Mesenchymal stem cell (in vitro differentiated cells and primary cell): ENCODE data around the gene TMEM50A.
"Not testable (repeated sequence)": the region's sequence is repeated elsewhere in the genome, so short reads cannot be mapped to it uniquely, and the experiment has no call there.

Experiments
- DNase-seq: peaks from one replicate; pipeline ENCODE4 v3.0.0-alpha.2; 2013
- H2AFZ ChIP-seq: one replicate; pipeline ENCODE4 v1.6.1; 2013; ENCODE audit warnings: low read depth, mild to moderate bottlenecking, control low read depth, inconsistent platforms, low read length, moderate library complexity
- H2AK5ac ChIP-seq: 2 replicates; pipeline ENCODE4 v1.6.1; 2013; ENCODE audit warnings: low read length, moderate library complexity, mild to moderate bottlenecking, inconsistent platforms; ENCODE audit not compliant: severe bottlenecking
- H2BK120ac ChIP-seq: one replicate; pipeline ENCODE4 v1.6.1; 2013; ENCODE audit warnings: low read depth, mild to moderate bottlenecking, inconsistent platforms, low read length, moderate library complexity
- H2BK12ac ChIP-seq, 2 experiments: one replicate each; pipeline ENCODE4 v1.6.1; 2013; ENCODE audit warnings: inconsistent platforms in 2 of 2, low read length in 2 of 2, mild to moderate bottlenecking in 2 of 2, moderate library complexity in 2 of 2, control low read depth in 1 of 2
- H2BK15ac ChIP-seq: one replicate; pipeline ENCODE4 v1.6.1; 2013; ENCODE audit warnings: mild to moderate bottlenecking, low read depth, inconsistent platforms; ENCODE audit not compliant: poor library complexity, severe bottlenecking
- H2BK5ac ChIP-seq: 2 replicates; pipeline ENCODE4 v1.6.1; 2013; ENCODE audit warnings: low read depth, mild to moderate bottlenecking, low read length, control low read depth, inconsistent platforms; ENCODE audit not compliant: poor library complexity, severe bottlenecking
- H3K14ac ChIP-seq, 2 experiments: one replicate each; pipeline ENCODE4 v1.6.1; 2013; ENCODE audit warnings: inconsistent platforms in 2 of 2, low read length in 2 of 2, control low read depth in 1 of 2, mild to moderate bottlenecking in 1 of 2, moderate library complexity in 1 of 2
- H3K18ac ChIP-seq, 2 experiments: one replicate each; pipeline ENCODE4 v1.6.1; 2013; ENCODE audit warnings: inconsistent platforms in 2 of 2, low read length in 2 of 2, control low read depth in 1 of 2, low read depth in 1 of 2, mild to moderate bottlenecking in 1 of 2
- H3K23ac ChIP-seq, 2 experiments: one replicate each; pipeline ENCODE4 v1.6.1; 2013; ENCODE audit warnings: inconsistent platforms in 2 of 2, low read length in 2 of 2, mild to moderate bottlenecking in 2 of 2, moderate library complexity in 2 of 2, control low read depth in 1 of 2
- H3K27ac ChIP-seq: 2 replicates; pipeline ENCODE4 v1.5.1; 2013; ENCODE audit warnings: mild to moderate bottlenecking, moderate library complexity, low read length, control low read depth, inconsistent platforms; ENCODE audit not compliant: poor library complexity, severe bottlenecking
- H3K27me3 ChIP-seq, 2 experiments: 2 replicates each; pipeline versions ENCODE4 v1.6.1 to v1.7.0; 2013; ENCODE audit warnings: low read length in 2 of 2, mild to moderate bottlenecking in 2 of 2, moderate library complexity in 2 of 2, control low read depth in 1 of 2, inconsistent platforms in 1 of 2; ENCODE audit not compliant: control insufficient read depth in 1 of 2, insufficient read depth in 1 of 2
- H3K36me3 ChIP-seq, 2 experiments: 2 replicates each; pipeline versions ENCODE4 v1.6.1 to v1.7.0; 2013; ENCODE audit warnings: low read length in 2 of 2, control low read depth in 1 of 2, inconsistent platforms in 1 of 2, low read depth in 1 of 2, mild to moderate bottlenecking in 1 of 2; ENCODE audit not compliant: insufficient read depth in 2 of 2, control insufficient read depth in 1 of 2
- H3K4ac ChIP-seq, 2 experiments: one replicate each; pipeline ENCODE4 v1.6.1; 2013; ENCODE audit warnings: inconsistent platforms in 2 of 2, low read length in 2 of 2, mild to moderate bottlenecking in 2 of 2, moderate library complexity in 2 of 2, control low read depth in 1 of 2, low read depth in 1 of 2
- H3K4me1 ChIP-seq: 2 replicates; pipeline ENCODE4 v1.6.1; 2013; ENCODE audit warnings: low read depth, low read length, control low read depth; ENCODE audit not compliant: control insufficient read depth, insufficient read depth
- H3K4me2 ChIP-seq: 2 replicates; pipeline ENCODE4 v1.6.1; 2013; ENCODE audit warnings: low read length, mild to moderate bottlenecking, inconsistent platforms; ENCODE audit not compliant: poor library complexity, severe bottlenecking
- H3K4me3 ChIP-seq, 2 experiments: 2 replicates each; pipeline versions ENCODE4 v1.5.1 to v1.7.0; 2013; ENCODE audit warnings: low read length in 2 of 2, mild to moderate bottlenecking in 2 of 2, control low read depth in 1 of 2, low read depth in 1 of 2; ENCODE audit not compliant: insufficient read depth in 1 of 2
- H3K79me1 ChIP-seq: replicated peaks from 2 replicates; pipeline ENCODE4 v1.6.1; 2013; ENCODE audit warnings: mild to moderate bottlenecking, control low read depth, low read length, inconsistent platforms; ENCODE audit not compliant: poor library complexity, severe bottlenecking
- H3K9ac ChIP-seq: 2 replicates; pipeline ENCODE4 v1.7.0; 2013; ENCODE audit warnings: mild to moderate bottlenecking, low read length, moderate library complexity
- H3K9me3 ChIP-seq: 2 replicates; pipeline ENCODE4 v1.7.0; 2013; ENCODE audit warnings: mild to moderate bottlenecking, low read length; ENCODE audit not compliant: control insufficient read depth
- H4K8ac ChIP-seq: one replicate; pipeline ENCODE4 v1.6.1; 2013; ENCODE audit warnings: inconsistent platforms, mild to moderate bottlenecking, low read length, moderate library complexity
- H4K91ac ChIP-seq: one replicate; pipeline ENCODE4 v1.6.1; 2013; ENCODE audit warnings: mild to moderate bottlenecking, low read length, inconsistent platforms
- WGBS: methylation state at CpG from one replicate; pipeline ENCODE4 v1.1.7; 2013; ENCODE audit warnings: mixed read lengths; 5-methylcytosine and 5-hydroxymethylcytosine counted together

The TMEM50A gene

GRCh38 chr1:25405731-25406305 is 67.7 kb downstream of the TMEM50A start:
- H2BK15ac ChIP-seq, H3K36me3 ChIP-seq, H3K9me3 ChIP-seq, H3K14ac ChIP-seq, H2BK12ac ChIP-seq, H3K27me3 ChIP-seq, H2BK5ac ChIP-seq, H2BK120ac ChIP-seq, H2AFZ ChIP-seq, DNase-seq, H3K9ac ChIP-seq, H3K18ac ChIP-seq, H3K23ac ChIP-seq, H2AK5ac ChIP-seq, H4K91ac ChIP-seq, H3K27ac ChIP-seq, H3K4ac ChIP-seq, H3K4me3 ChIP-seq, H4K8ac ChIP-seq, H3K4me2 ChIP-seq, H3K4me1 ChIP-seq, H3K79me1 ChIP-seq: not testable (repeated sequence)
- no CpG with 5 or more reads among the region's 12 CpGs for WGBS

DNA sequence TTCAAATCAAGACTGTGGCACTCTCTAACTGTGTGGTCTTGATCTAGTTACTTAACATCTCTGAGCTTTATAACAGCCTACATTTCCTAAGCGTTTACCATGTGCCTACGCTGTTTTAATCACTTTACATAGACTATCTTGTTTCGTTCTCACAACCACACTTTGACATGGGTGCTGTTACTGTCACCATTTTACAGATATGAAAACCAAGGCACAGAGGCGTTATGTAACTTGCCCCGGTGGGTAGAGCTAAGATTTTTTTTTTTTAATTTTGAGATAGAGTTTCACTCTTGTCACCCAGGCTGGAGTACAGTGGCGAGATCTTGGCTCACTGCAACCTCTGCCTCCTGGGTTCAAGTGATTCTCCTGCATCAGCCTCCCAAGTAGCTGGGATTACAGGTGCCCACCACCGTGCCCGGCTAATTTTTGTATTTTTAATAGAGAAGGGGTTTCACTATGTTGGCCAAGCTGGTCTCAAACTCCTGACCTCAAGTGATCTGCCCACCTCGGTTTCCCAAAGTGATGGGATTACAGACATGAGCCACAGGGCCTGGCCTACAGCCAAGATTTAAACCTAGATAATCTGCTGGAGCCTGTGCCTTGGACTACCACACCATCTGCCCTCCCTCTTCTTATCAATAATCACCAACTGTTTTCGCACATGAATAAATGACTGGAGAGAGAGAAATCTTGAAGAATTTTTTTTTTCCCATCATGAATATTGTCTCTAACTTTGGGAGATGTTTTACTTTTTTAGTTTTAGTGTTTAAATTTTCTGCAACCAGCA is 71.7 kb downstream of the TMEM50A start:
- not testable (repeated sequence) for H3K9ac ChIP-seq, H3K18ac ChIP-seq, H2BK15ac ChIP-seq, H4K8ac ChIP-seq, H2BK5ac ChIP-seq, H3K79me1 ChIP-seq, H3K4me1 ChIP-seq, H3K4ac ChIP-seq, H3K9me3 ChIP-seq, H2AK5ac ChIP-seq, H3K4me3 ChIP-seq, H3K4me2 ChIP-seq, H2AFZ ChIP-seq, H4K91ac ChIP-seq, H3K36me3 ChIP-seq, H3K23ac ChIP-seq, H3K27ac ChIP-seq, H3K27me3 ChIP-seq, H3K14ac ChIP-seq, H2BK120ac ChIP-seq, DNase-seq, H2BK12ac ChIP-seq
- WGBS: 94% methylated on average over 5 of the region's 10 CpGs
